A549 (cell line): ENCODE results near the gene NAA38. TPM values are rescaled to one million over a fixed set of nuclear protein-coding genes. Genes with fewer than 3 reads are reported as not detected.

Source experiments
- ATAC-seq, 2 experiments: fragments of 200-7000 bp in 1 of 2; fragments of >200 bp in 1 of 2; cut with Nextera tagmentation in 1 of 2; cut with Tn5 transposase in 1 of 2; 3 replicates each; pipeline versions ENCODE4 v1.8.0 to v1.9.1; 2018 to 2020; ENCODE audit warnings: mild to moderate bottlenecking in 1 of 2, moderate library complexity in 1 of 2
- CTCF ChIA-PET: fragments of 300-600 bp; sonication (Branson Sonifier 250); formaldehyde crosslinking; extraction: SDS; loops from one replicate; lab custom pipeline; 2021; ENCODE audit warnings: antibody characterized with exemption, inconsistent platforms; lab: Yijun Ruan, JAX
- POLR2A ChIA-PET: fragments of 350-600 bp; formaldehyde crosslinking; extraction: SDS; loops from one replicate; lab custom pipeline; 2021; ENCODE audit warnings: antibody characterized with exemption, inconsistent platforms; lab: Yijun Ruan, JAX
- DNase-seq, 2 experiments: peaks; one replicate each; pipeline versions ENCODE4 v3.0.0 to v3.0.0-alpha.2; 2011 to 2016; ENCODE audit warnings: low read depth in 1 of 2, low spot score in 1 of 2
- FAIRE-seq: peaks from 2 replicates; lab custom pipeline; 2011; peaks lifted over from hg19 to GRCh38; lab: Jason Lieb, UNC
- H3K27ac ChIP-seq, 2 experiments: fragments of >200 bp; sonication (Bioruptor Twin); formaldehyde crosslinking; 3 replicates each; pipeline ENCODE4 v1.5.1; 2016 to 2017
- H3K4me1 ChIP-seq: fragments of >200 bp; sonication (Bioruptor Twin); formaldehyde crosslinking; 3 replicates; pipeline ENCODE4 v1.6.1; 2016
- H3K4me2 ChIP-seq: fragments of >200 bp; sonication (Bioruptor Twin); formaldehyde crosslinking; 3 replicates; pipeline ENCODE4 v1.6.1; 2016
- H3K4me3 ChIP-seq: fragments of >200 bp; sonication (Bioruptor Twin); formaldehyde crosslinking; 3 replicates; pipeline ENCODE4 v1.5.1; 2016
- H3K9me3 ChIP-seq: fragments of >200 bp; sonication (Bioruptor Twin); formaldehyde crosslinking; 3 replicates; pipeline ENCODE4 v1.6.1; 2016
- ATOH8 ChIP-seq: fragments of 250-450 bp; sonication (Bioruptor Pico); IDR thresholded peaks from 2 replicates; pipeline ENCODE4 v1.5.0; 2020; ENCODE audit warnings: low read depth, mild to moderate bottlenecking, moderate library complexity
- CBX2 ChIP-seq: fragments of 200-600 bp; sonication (generic); IDR thresholded peaks from 2 replicates; pipeline ENCODE4 v1.6.1; 2016; ENCODE audit warnings: low read depth, mild to moderate bottlenecking, borderline replicate concordance
- CHD4 ChIP-seq: fragments of 200-600 bp; sonication (generic); IDR thresholded peaks from 2 replicates; pipeline ENCODE4 v1.6.1; 2016; ENCODE audit warnings: antibody characterized with exemption, mild to moderate bottlenecking, borderline replicate concordance
- E2F6 ChIP-seq: IDR thresholded peaks from 2 replicates; pipeline ENCODE4 v1.6.1; 2012; ENCODE audit warnings: low read depth, borderline replicate concordance
- EP300 ChIP-seq, 2 experiments: fragments of >200 bp; sonication (Bioruptor Twin); formaldehyde crosslinking; IDR thresholded peaks; 2 replicates in 1 of 2; 3 replicates in 1 of 2; pipeline ENCODE4 v1.6.1; 2016 to 2017
- HES2 ChIP-seq: fragments of >200 bp; sonication (Bioruptor Twin); formaldehyde crosslinking; IDR thresholded peaks from 2 replicates; pipeline ENCODE4 v1.6.1; 2016
- HOXA7 ChIP-seq: fragments of 250-450 bp; sonication (Bioruptor Pico); IDR thresholded peaks from 2 replicates; pipeline ENCODE4 v1.5.0; 2020; ENCODE audit warnings: mild to moderate bottlenecking, moderate library complexity
- JUNB ChIP-seq: fragments of >200 bp; sonication (Bioruptor Twin); formaldehyde crosslinking; IDR thresholded peaks from 2 replicates; pipeline ENCODE4 v1.6.1; 2016
- MAX ChIP-seq: IDR thresholded peaks from 2 replicates; pipeline ENCODE4 v1.6.1; 2012
- NFE2L2 ChIP-seq: fragments of 150-350 bp; conservative IDR thresholded peaks from 2 replicates; pipeline ENCODE4 v1.6.1; 2014; ENCODE audit warnings: low read length
- NPAS2 ChIP-seq: fragments of 250-450 bp; sonication (Bioruptor Pico); IDR thresholded peaks from 2 replicates; pipeline ENCODE4 v1.8.0; 2022; ENCODE audit warnings: mild to moderate bottlenecking, moderate library complexity, borderline replicate concordance
- RFX5 ChIP-seq: fragments of 450-650 bp; IDR thresholded peaks from 2 replicates; pipeline ENCODE4 v1.7.1; 2014; ENCODE audit warnings: antibody characterized with exemption, mild to moderate bottlenecking, moderate library complexity
- SREBF2 ChIP-seq: fragments of 450-650 bp; IDR thresholded peaks from 2 replicates; pipeline ENCODE4 v1.6.1; 2014; ENCODE audit warnings: mild to moderate bottlenecking, moderate library complexity
- ZFP36 ChIP-seq: fragments of 450-650 bp; IDR thresholded peaks from 2 replicates; pipeline ENCODE4 v1.6.1; 2014; ENCODE audit warnings: borderline replicate concordance; ENCODE audit not compliant: partially characterized antibody
- WGBS: methylation state at CpG from one replicate; pipeline ENCODE4 v1.1.6; 2017; ENCODE audit errors: missing lambda C conversion rate; 5-methylcytosine and 5-hydroxymethylcytosine counted together
- polyA plus RNA-seq, 4 experiments: library from polyadenylated mRNA; depleted of rRNA in 3 of 4; stranded (reverse); fragments of >200 nt; fragmentation: RNase III in 1 of 4; extraction: RNeasy Plus Mini Kit Qiagen cat#74134 plus additional on column Dnase treatment in 1 of 4; gene quantifications; 2 replicates in 3 of 4; 3 replicates in 1 of 4; pipeline ENCODE4 v1.2.3, GENCODE V29; 2011 to 2017
- small RNA-seq, 6 experiments: library from RNA; depleted of rRNA; stranded (forward); fragments of <200 nt; gene quantifications; one replicate each; pipeline ENCODE3, GENCODE V24; 2012

The NAA38 gene
- polyA plus RNA-seq, 2 of the 4 experiments (the other 2 are of a cell fraction), result 102 to 287 TPM

- no peak overlapping the region for H3K4me3 ChIP-seq
- peaks cover 11% of the 10 kb centered on the region for H3K4me1 ChIP-seq
- H3K27ac ChIP-seq, result no peak overlapping the region
- ChIA-PET POLR2A (no interaction called here), CTCF (interaction anchor here (1.2 to 4.8 kb wide), 3 partner anchors 11 to 63 kb away, joined by 3 to 20 read pairs (median 3); partner anchors contain the start of gene NAA38)
- no peaks in the 10 kb centered on the region for H3K9me3 ChIP-seq
- WGBS, result 87% methylated on average over 21 of the region's 21 CpGs
- ATAC-seq, result no peak; a peak in 1 of 6 replicates
- DNase-seq, result no peak
- FAIRE-seq, result no peak
- H3K4me2 ChIP-seq, result no peak overlapping the region
- TF ChIP-seq NFE2L2, result no peak
- no peak for TF ChIP-seq ZFP36
- no peak for TF ChIP-seq RFX5
- TF ChIP-seq MAX, result no peak
- no peak for TF ChIP-seq JUNB
- no peak for TF ChIP-seq CHD4
- TF ChIP-seq EP300 (IDR thresholded peaks at IDR 0.05), result no peak
- TF ChIP-seq E2F6, result no peak
- TF ChIP-seq HES2, result no peak
- no peak for TF ChIP-seq SREBF2
- no peak for TF ChIP-seq CBX2
- no peak for TF ChIP-seq ATOH8 (CRISPR knock-in tag)
- no peak for TF ChIP-seq HOXA7
- TF ChIP-seq NPAS2 (CRISPR knock-in tag), result no peak
Observed at GRCh38 chr17:7807206-7807605, 50.2 kb downstream of the NAA38 start.

Small RNA genes lying within 50 kb of the gene (small RNA-seq; reads per million reads assigned to genes)
- 0 to 10.3 (median 5.5) reads per million in 6 experiments for gene SCARNA21

Other genes with a start within 250 kb of the NAA38 start
- gene FXR2, start 242.7 kb downstream of the NAA38 start, polyA plus RNA-seq (2011; rRNA removed), result 40.7 and 45.3 TPM in 2 replicates
- gene FXR2, start 242.7 kb downstream of the NAA38 start, polyA plus RNA-seq (2017; fragmentation: RNase III; extraction: RNeasy Plus Mini Kit Qiagen cat#74134 plus additional on column Dnase treatment), result 38.9 to 45.2 TPM (median 42.9 TPM) in 3 replicates
- 38.1 and 44.4 TPM in 2 replicates for gene SAT2, start 229.7 kb downstream of the NAA38 start, polyA plus RNA-seq (2011; rRNA removed)
- gene SAT2, start 229.7 kb downstream of the NAA38 start, polyA plus RNA-seq (2017; fragmentation: RNase III; extraction: RNeasy Plus Mini Kit Qiagen cat#74134 plus additional on column Dnase treatment), result 59.8 to 76.3 TPM (median 70.1 TPM) in 3 replicates
- 0.31 and 0.34 TPM in 2 replicates for gene SHBG, start 227.4 kb downstream of the NAA38 start, polyA plus RNA-seq (2011; rRNA removed)
- 0.37 to 0.63 TPM (median 0.50 TPM) in 3 replicates for gene SHBG, start 227.4 kb downstream of the NAA38 start, polyA plus RNA-seq (2017; fragmentation: RNase III; extraction: RNeasy Plus Mini Kit Qiagen cat#74134 plus additional on column Dnase treatment)
- 0.16 and 0.20 TPM in 2 replicates for gene ATP1B2, start 206.6 kb downstream of the NAA38 start, polyA plus RNA-seq (2011; rRNA removed)
- 0.05 to 0.26 TPM (median 0.10 TPM) in 3 replicates for gene ATP1B2, start 206.6 kb downstream of the NAA38 start, polyA plus RNA-seq (2017; fragmentation: RNase III; extraction: RNeasy Plus Mini Kit Qiagen cat#74134 plus additional on column Dnase treatment)
- gene TP53, start 170.1 kb downstream of the NAA38 start, polyA plus RNA-seq (2011; rRNA removed), result 65.9 and 80.1 TPM in 2 replicates
- gene TP53, start 170.1 kb downstream of the NAA38 start, polyA plus RNA-seq (2017; fragmentation: RNase III; extraction: RNeasy Plus Mini Kit Qiagen cat#74134 plus additional on column Dnase treatment), result 53.1 to 64.0 TPM (median 59.4 TPM) in 3 replicates
- 15.9 and 17.4 TPM in 2 replicates for gene WRAP53, start 169.1 kb downstream of the NAA38 start, polyA plus RNA-seq (2011; rRNA removed)
- 33.8 to 34.0 TPM (median 33.9 TPM) in 3 replicates for gene WRAP53, start 169.1 kb downstream of the NAA38 start, polyA plus RNA-seq (2017; fragmentation: RNase III; extraction: RNeasy Plus Mini Kit Qiagen cat#74134 plus additional on column Dnase treatment)
- gene EFNB3, start 152.4 kb downstream of the NAA38 start, polyA plus RNA-seq (2011; rRNA removed), result 1.9 and 2.1 TPM in 2 replicates
- 0.96 to 1.9 TPM (median 1.7 TPM) in 3 replicates for gene EFNB3, start 152.4 kb downstream of the NAA38 start, polyA plus RNA-seq (2017; fragmentation: RNase III; extraction: RNeasy Plus Mini Kit Qiagen cat#74134 plus additional on column Dnase treatment)
- 0.08 TPM in 2 replicates for gene DNAH2, start 139.8 kb downstream of the NAA38 start, polyA plus RNA-seq (2011; rRNA removed)
- 0.01 to 0.05 TPM (median 0.03 TPM) in 3 replicates for gene DNAH2, start 139.8 kb downstream of the NAA38 start, polyA plus RNA-seq (2017; fragmentation: RNase III; extraction: RNeasy Plus Mini Kit Qiagen cat#74134 plus additional on column Dnase treatment)
- gene KDM6B, start 23.3 kb downstream of the NAA38 start, polyA plus RNA-seq (2011; rRNA removed), result 1.3 and 3.3 TPM in 2 replicates
- gene KDM6B, start 23.3 kb downstream of the NAA38 start, polyA plus RNA-seq (2017; fragmentation: RNase III; extraction: RNeasy Plus Mini Kit Qiagen cat#74134 plus additional on column Dnase treatment), result 7.6 to 10.2 TPM (median 8.8 TPM) in 3 replicates
- gene TMEM88, start 2.5 kb downstream of the NAA38 start, polyA plus RNA-seq (2011; rRNA removed), result 0.48 and 0.57 TPM in 2 replicates
- 0.17 to 0.73 TPM (median 0.33 TPM) in 3 replicates for gene TMEM88, start 2.5 kb downstream of the NAA38 start, polyA plus RNA-seq (2017; fragmentation: RNase III; extraction: RNeasy Plus Mini Kit Qiagen cat#74134 plus additional on column Dnase treatment)
- gene CYB5D1, start 444 bp upstream of the NAA38 start, polyA plus RNA-seq (2011; rRNA removed), result 17.7 and 20.4 TPM in 2 replicates
- gene CYB5D1, start 444 bp upstream of the NAA38 start, polyA plus RNA-seq (2017; fragmentation: RNase III; extraction: RNeasy Plus Mini Kit Qiagen cat#74134 plus additional on column Dnase treatment), result 26.4 to 28.2 TPM (median 28.1 TPM) in 3 replicates
- gene CHD3, start 31.2 kb upstream of the NAA38 start, polyA plus RNA-seq (2011; rRNA removed), result 56.3 and 69.7 TPM in 2 replicates
- 88.0 to 113 TPM (median 111 TPM) in 3 replicates for gene CHD3, start 31.2 kb upstream of the NAA38 start, polyA plus RNA-seq (2017; fragmentation: RNase III; extraction: RNeasy Plus Mini Kit Qiagen cat#74134 plus additional on column Dnase treatment)
- 2.1 and 2.4 TPM in 2 replicates for gene RNF227, start 58.7 kb upstream of the NAA38 start, polyA plus RNA-seq (2011; rRNA removed)
- 1.7 to 4.1 TPM (median 3.7 TPM) in 3 replicates for gene RNF227, start 58.7 kb upstream of the NAA38 start, polyA plus RNA-seq (2017; fragmentation: RNase III; extraction: RNeasy Plus Mini Kit Qiagen cat#74134 plus additional on column Dnase treatment)
- gene KCNAB3, start 72.3 kb upstream of the NAA38 start, polyA plus RNA-seq (2011; rRNA removed), result 2.4 and 2.7 TPM in 2 replicates
- gene KCNAB3, start 72.3 kb upstream of the NAA38 start, polyA plus RNA-seq (2017; fragmentation: RNase III; extraction: RNeasy Plus Mini Kit Qiagen cat#74134 plus additional on column Dnase treatment), result 3.2 to 4.8 TPM (median 3.4 TPM) in 3 replicates
- 200 and 204 TPM in 2 replicates for gene TRAPPC1, start 74.4 kb upstream of the NAA38 start, polyA plus RNA-seq (2011; rRNA removed)
- 314 to 336 TPM (median 328 TPM) in 3 replicates for gene TRAPPC1, start 74.4 kb upstream of the NAA38 start, polyA plus RNA-seq (2017; fragmentation: RNase III; extraction: RNeasy Plus Mini Kit Qiagen cat#74134 plus additional on column Dnase treatment)
- gene CNTROB, start 74.6 kb upstream of the NAA38 start, polyA plus RNA-seq (2011; rRNA removed), result 23.2 and 28.3 TPM in 2 replicates
- 56.4 to 59.4 TPM (median 57.0 TPM) in 3 replicates for gene CNTROB, start 74.6 kb upstream of the NAA38 start, polyA plus RNA-seq (2017; fragmentation: RNase III; extraction: RNeasy Plus Mini Kit Qiagen cat#74134 plus additional on column Dnase treatment)
- gene GUCY2D, start 145.1 kb upstream of the NAA38 start, polyA plus RNA-seq (2011; rRNA removed), result not detected in 2 replicates
- 0.14 to 0.50 TPM in 2 of 3 replicates, not detected in the other for gene GUCY2D, start 145.1 kb upstream of the NAA38 start, polyA plus RNA-seq (2017; fragmentation: RNase III; extraction: RNeasy Plus Mini Kit Qiagen cat#74134 plus additional on column Dnase treatment)
- not detected in 2 replicates for gene ALOX15B, start 181.5 kb upstream of the NAA38 start, polyA plus RNA-seq (2011; rRNA removed)
- gene ALOX15B, start 181.5 kb upstream of the NAA38 start, polyA plus RNA-seq (2017; fragmentation: RNase III; extraction: RNeasy Plus Mini Kit Qiagen cat#74134 plus additional on column Dnase treatment), result not detected in 3 replicates
- gene ALOX12B, start 230.2 kb upstream of the NAA38 start, polyA plus RNA-seq (2011; rRNA removed), result 0.63 and 1.0 TPM in 2 replicates
- 1.0 to 1.5 TPM (median 1.3 TPM) in 3 replicates for gene ALOX12B, start 230.2 kb upstream of the NAA38 start, polyA plus RNA-seq (2017; fragmentation: RNase III; extraction: RNeasy Plus Mini Kit Qiagen cat#74134 plus additional on column Dnase treatment)